Measurements from ENCODE around the gene WFDC8. TPM values are rescaled to one million over a fixed set of nuclear protein-coding genes. Genes with fewer than 3 reads are reported as not detected.
"Not testable (repeated sequence)": the region's sequence is repeated elsewhere in the genome, so short reads cannot be mapped to it uniquely, and the experiment has no call there.

WFDC8 gene
- total and polyA plus RNA-seq, 8 donors, result not detected

GRCh38 chr20:45593498-45593897 lies 14.4 kb upstream of the WFDC8 start:
- TF ChIP-seq POLR2A (IDR thresholded peaks at IDR 0.05), result no peak
- TF ChIP-seq CTCF (IDR thresholded peaks at IDR 0.05), result no peak
- no peak for TF ChIP-seq POLR2AphosphoS5 (IDR thresholded peaks at IDR 0.05)
- no peak for TF ChIP-seq EP300 (IDR thresholded peaks at IDR 0.05)
- peaks cover 0 to 11% (median 5%) of the 10 kb centered on the region in 4 donors for H3K9me3 ChIP-seq
- WGBS, 5 donors, result 0 to 93% (median 46%) methylated on average over 1 of the region's 1 CpG
- no peaks in the 10 kb centered on the region for H3K36me3 ChIP-seq
- intact Hi-C loops (cut with DNase I; ENCODE audit: low total_unique reads), result no loop called here
- H3K4me1 ChIP-seq, result no peaks in the 10 kb centered on the region
- DNase-seq, result no peak
- no peak overlapping the region for H3K27ac ChIP-seq
- H3K27me3 ChIP-seq, result peaks cover 0 to 7% (median 0%) of the 10 kb centered on the region in 3 donors
- no peak overlapping the region for H3K4me3 ChIP-seq

- WGBS, 5 donors, result 55 to 58% (median 56%) methylated on average over 5 of the region's 5 CpGs
- H3K27ac ChIP-seq, result no peak overlapping the region
- DNase-seq, result peak in 1 of 2 donors; percentile 48
- H3K4me1 ChIP-seq, result no peaks in the 10 kb centered on the region
- no peaks in the 10 kb centered on the region for H3K36me3 ChIP-seq
- H3K4me3 ChIP-seq, result no peak overlapping the region
- intact Hi-C loops (cut with DNase I; ENCODE audit: low total_unique reads), result no loop called here
- H3K9me3 ChIP-seq, result peaks cover 0 to 11% (median 5%) of the 10 kb centered on the region in 4 donors
- peaks cover 0 to 6% (median 0%) of the 10 kb centered on the region in 3 donors for H3K27me3 ChIP-seq
- TF ChIP-seq EP300 (IDR thresholded peaks at IDR 0.05) (no peak), CTCF (IDR thresholded peaks at IDR 0.05) (peak in 3 of 7 experiments; percentile 19 to 49 (median 28)), POLR2A (IDR thresholded peaks at IDR 0.05) (no peak)
Measured at GRCh38 chr20:45592574-45593189, 13.6 kb upstream of the WFDC8 start.

GRCh38 chr20:45589725-45590124 lies 10.6 kb upstream of the WFDC8 start:
- no peak overlapping the region for H3K4me3 ChIP-seq
- no peaks in the 10 kb centered on the region for H3K27me3 ChIP-seq
- WGBS, 5 donors, result 11 to 30% (median 19%) methylated on average over 1 of the region's 1 CpG
- no peak overlapping the region for H3K27ac ChIP-seq
- DNase-seq, result no peak
- H3K9me3 ChIP-seq, result peaks cover 0 to 11% (median 5%) of the 10 kb centered on the region in 4 donors
- H3K4me1 ChIP-seq, result no peaks in the 10 kb centered on the region
- no peak for TF ChIP-seq POLR2AphosphoS5 (IDR thresholded peaks at IDR 0.05)
- no peak for TF ChIP-seq POLR2A (IDR thresholded peaks at IDR 0.05)
- no peak for TF ChIP-seq EP300 (IDR thresholded peaks at IDR 0.05)
- no peak for TF ChIP-seq CTCF (IDR thresholded peaks at IDR 0.05)
- intact Hi-C loops (cut with DNase I; ENCODE audit: low total_unique reads), result no loop called here
- no peaks in the 10 kb centered on the region for H3K36me3 ChIP-seq

- no peak overlapping the region for H3K27ac ChIP-seq
- no peaks in the 10 kb centered on the region for H3K4me1 ChIP-seq
- 66 to 86% (median 78%) methylated on average over 2 of the region's 2 CpGs for WGBS, 5 donors
- no peaks in the 10 kb centered on the region for H3K36me3 ChIP-seq
- H3K27me3 ChIP-seq, result peaks cover 0 to 6% (median 0%) of the 10 kb centered on the region in 3 donors
- H3K9me3 ChIP-seq, result peaks cover 0 to 8% (median 5%) of the 10 kb centered on the region in 4 donors
- intact Hi-C loops (cut with DNase I; ENCODE audit: low total_unique reads), result no loop called here
- DNase-seq, result no peak
- H3K4me3 ChIP-seq, result no peak overlapping the region
- TF ChIP-seq POLR2AphosphoS5 (IDR thresholded peaks at IDR 0.05) (no peak), POLR2A (IDR thresholded peaks at IDR 0.05) (no peak), EP300 (IDR thresholded peaks at IDR 0.05) (no peak), CTCF (IDR thresholded peaks at IDR 0.05) (no peak)
Measured at GRCh38 chr20:45588800-45589199, 9.7 kb upstream of the WFDC8 start.

- DNase-seq; intact Hi-C loops (cut with DNase I; ENCODE audit: low total_unique reads): not testable (repeated sequence)
- 77 to 89% (median 87%) methylated on average over 5 of the region's 5 CpGs for WGBS, 5 donors
Measured at GRCh38 chr20:45585986-45586385, 6.9 kb upstream of the WFDC8 start.

GRCh38 chr20:45584294-45584693 lies 5.2 kb upstream of the WFDC8 start:
- intact Hi-C loops (cut with DNase I; ENCODE audit: low total_unique reads); H3K27ac ChIP-seq; H3K4me1 ChIP-seq; H3K9me3 ChIP-seq; DNase-seq; H3K36me3 ChIP-seq; H3K4me3 ChIP-seq: not testable (repeated sequence)
- H3K27me3 ChIP-seq, result peaks cover 0 to 26% (median 3%) of the 10 kb centered on the region in 3 donors
- 69 to 88% (median 86%) methylated on average over 5 of the region's 5 CpGs for WGBS, 5 donors

More at GRCh38 chr20:45585986-45586385, 6.9 kb upstream of the WFDC8 start:
- H3K4me1 ChIP-seq, H3K9me3 ChIP-seq, H3K27ac ChIP-seq, H3K4me3 ChIP-seq, H3K36me3 ChIP-seq: not testable (repeated sequence)
- peaks cover 0 to 24% (median 3%) of the 10 kb centered on the region in 3 donors for H3K27me3 ChIP-seq
